Colonic mucosa (tissue), 4 donors: ENCODE measurements around the gene STAP2. TPM values are rescaled to one million over a fixed set of nuclear protein-coding genes. Genes with fewer than 3 reads are reported as not detected.

Experiments used
- DNase-seq: peaks from one replicate; pipeline ENCODE4 v3.0.0-alpha.2; 2020
- H3K27ac ChIP-seq: fragments of 200-600 bp; one replicate; pipeline ENCODE4 v1.8.0; 2021
- H3K27me3 ChIP-seq: fragments of 200-600 bp; one replicate; pipeline ENCODE4 v1.8.0; 2021
- H3K36me3 ChIP-seq: fragments of 200-600 bp; one replicate; pipeline ENCODE4 v1.8.0; 2021
- H3K4me1 ChIP-seq: fragments of 200-600 bp; one replicate; pipeline ENCODE4 v1.8.0; 2021; ENCODE audit warnings: mild to moderate bottlenecking
- H3K4me3 ChIP-seq: fragments of 200-600 bp; one replicate; pipeline ENCODE4 v1.8.0; 2021
- H3K9ac ChIP-seq, 2 donors: one replicate each; pipeline ENCODE4 v1.7.0; 2013; ENCODE audit warnings: control low read depth in 2 of 2, low read depth in 2 of 2, low read length in 2 of 2
- H3K9me3 ChIP-seq: fragments of 200-600 bp; one replicate; pipeline ENCODE4 v1.8.0; 2021
- intact Hi-C: fragments of 100-400 bp; cut with DNase I; formaldehyde crosslinking; loops from one replicate; pipeline ENCODE4 v1.14.1; 2022
- total RNA-seq, 2 donors: library from RNA; stranded (reverse); fragmentation: NEBNext Ultra II Directional in 1 of 2; extraction: Animal tissue kit (Norgen Biotek cat#: 25700) in 1 of 2; gene quantifications; one replicate each; pipeline ENCODE4 v1.2.1, GENCODE V29; 2021
- TF ChIP-seq, protein P1 (sequence below): fragments of 200-600 bp; IDR thresholded peaks from one replicate; pipeline ENCODE4 v1.8.0; 2022; ENCODE audit warnings: antibody characterized with exemption, mild to moderate bottlenecking
- donor health status: healthy.
- donor health status: DM: no; HTN: no; CAD: no.
- donor health status: DM: no; HTN: no; CAD: no.

STAP2 gene
- total RNA-seq, 2 donors from 2014 or later: 197 to 218 TPM

DNA sequence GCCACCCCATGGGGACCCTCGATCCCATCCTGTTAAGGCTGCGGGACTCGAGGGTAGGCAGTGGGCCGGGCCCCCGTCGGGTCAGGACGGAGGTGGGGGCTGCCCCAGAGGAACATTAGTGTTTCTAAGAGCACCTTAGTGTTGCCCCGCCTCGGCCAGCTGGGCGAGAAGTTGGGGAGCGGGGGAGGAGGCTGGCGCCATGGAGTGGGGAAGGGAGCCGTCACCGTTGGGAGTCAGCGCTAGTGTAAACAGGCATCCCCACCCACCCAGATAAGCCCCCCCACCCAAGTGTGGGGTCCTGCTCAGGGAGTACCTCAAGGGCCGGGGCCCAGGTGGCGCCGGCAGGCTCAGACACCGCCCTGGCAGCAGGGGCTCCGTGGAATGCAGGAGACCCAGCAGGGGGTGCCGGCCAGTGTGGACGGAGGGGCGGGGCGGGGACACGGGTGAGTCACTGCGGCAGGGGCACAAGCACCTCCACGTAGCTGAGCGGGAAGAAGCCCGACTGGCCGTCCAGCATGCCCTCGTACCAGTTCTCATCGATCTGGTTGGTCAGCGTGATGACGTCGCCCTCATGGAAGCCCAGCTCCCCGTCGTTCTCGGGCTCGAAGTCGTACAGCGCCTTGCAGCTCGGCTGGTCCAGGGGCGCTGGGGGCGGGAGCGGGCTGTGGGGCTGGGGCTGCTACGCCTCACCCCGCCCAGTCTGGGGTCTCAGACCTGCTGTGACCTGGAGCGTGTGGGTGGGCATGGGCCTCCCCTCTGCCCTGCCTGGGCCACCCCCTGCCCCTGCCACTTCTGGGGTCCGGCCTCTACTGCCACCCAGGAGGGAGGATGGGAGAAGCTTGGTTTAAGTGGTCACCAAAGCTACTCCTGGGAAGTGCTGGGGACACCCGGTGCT, 22.8 kb upstream of the STAP2 start:
- Histone ChIP-seq H3K27ac (no peak overlapping the region), H3K4me1 (no peaks in the 10 kb centered on the region), H3K4me3 (no peak overlapping the region), H3K9me3 (no peaks in the 10 kb centered on the region), H3K9ac (no peak overlapping the region), H3K27me3 (no peaks in the 10 kb centered on the region), H3K36me3 (peaks cover 15% of the 10 kb centered on the region)
- intact Hi-C loops: no loop called here
- DNase-seq: no peak
- TF ChIP-seq, protein P1, sequence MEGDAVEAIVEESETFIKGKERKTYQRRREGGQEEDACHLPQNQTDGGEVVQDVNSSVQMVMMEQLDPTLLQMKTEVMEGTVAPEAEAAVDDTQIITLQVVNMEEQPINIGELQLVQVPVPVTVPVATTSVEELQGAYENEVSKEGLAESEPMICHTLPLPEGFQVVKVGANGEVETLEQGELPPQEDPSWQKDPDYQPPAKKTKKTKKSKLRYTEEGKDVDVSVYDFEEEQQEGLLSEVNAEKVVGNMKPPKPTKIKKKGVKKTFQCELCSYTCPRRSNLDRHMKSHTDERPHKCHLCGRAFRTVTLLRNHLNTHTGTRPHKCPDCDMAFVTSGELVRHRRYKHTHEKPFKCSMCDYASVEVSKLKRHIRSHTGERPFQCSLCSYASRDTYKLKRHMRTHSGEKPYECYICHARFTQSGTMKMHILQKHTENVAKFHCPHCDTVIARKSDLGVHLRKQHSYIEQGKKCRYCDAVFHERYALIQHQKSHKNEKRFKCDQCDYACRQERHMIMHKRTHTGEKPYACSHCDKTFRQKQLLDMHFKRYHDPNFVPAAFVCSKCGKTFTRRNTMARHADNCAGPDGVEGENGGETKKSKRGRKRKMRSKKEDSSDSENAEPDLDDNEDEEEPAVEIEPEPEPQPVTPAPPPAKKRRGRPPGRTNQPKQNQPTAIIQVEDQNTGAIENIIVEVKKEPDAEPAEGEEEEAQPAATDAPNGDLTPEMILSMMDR: no peak

DNA sequence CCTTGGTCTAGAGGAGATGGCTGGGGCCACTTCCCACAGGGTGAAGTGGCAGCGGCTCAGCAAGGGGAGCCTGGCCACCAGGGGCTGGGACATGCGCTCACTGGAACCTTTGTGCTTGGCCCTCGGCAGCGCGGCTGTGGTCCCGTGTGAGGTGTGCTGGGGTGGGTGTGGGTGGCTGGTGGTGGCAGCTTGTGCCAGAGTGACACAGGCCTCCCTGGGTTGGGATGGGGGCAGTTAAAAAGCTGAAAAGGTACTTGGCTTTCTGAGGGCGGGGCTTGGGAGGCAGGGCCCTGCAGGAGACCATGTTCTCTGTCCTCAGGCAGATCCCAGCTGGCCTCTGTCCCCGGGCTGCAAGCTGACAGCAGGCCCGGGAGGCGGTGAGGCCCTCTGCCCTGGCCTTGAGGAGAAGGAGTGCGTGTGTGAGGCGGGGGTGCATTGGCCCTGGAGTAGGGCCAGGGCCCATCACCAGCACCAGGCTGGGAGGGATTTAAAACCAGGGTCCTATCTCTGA, 22.1 kb upstream of the STAP2 start:
- no peaks in the 10 kb centered on the region for H3K4me1 ChIP-seq
- H3K27ac ChIP-seq: no peak overlapping the region
- TF ChIP-seq, protein P1: no peak
- no peak overlapping the region for H3K9ac ChIP-seq
- no peak overlapping the region for H3K4me3 ChIP-seq
- intact Hi-C loops: no loop called here
- H3K36me3 ChIP-seq: peaks cover 15% of the 10 kb centered on the region
- no peaks in the 10 kb centered on the region for H3K27me3 ChIP-seq
- no peak for DNase-seq
- no peaks in the 10 kb centered on the region for H3K9me3 ChIP-seq

DNA sequence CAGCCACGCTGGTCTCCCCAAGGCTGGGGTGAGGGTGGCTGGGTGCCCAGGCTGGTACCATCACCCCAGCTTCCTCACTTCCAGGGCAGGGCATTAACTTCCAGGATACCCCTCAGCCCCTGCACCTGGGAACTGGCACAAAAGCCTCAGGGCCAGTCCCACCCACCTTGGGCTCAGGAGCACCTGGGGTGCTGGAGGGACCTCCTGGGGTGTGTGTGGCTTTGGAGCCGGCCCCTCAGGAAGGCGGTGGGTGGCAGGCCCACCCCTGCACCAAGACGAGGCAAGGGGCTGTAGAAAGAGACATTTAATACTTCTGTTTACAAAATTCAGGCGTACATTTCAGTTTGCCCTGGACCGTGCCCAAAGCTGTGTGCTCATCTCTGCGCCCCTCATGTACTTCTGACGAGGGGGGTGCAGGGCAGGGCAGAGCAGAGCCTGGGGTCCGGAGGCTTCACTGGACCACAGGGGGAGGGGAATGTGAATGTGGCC, 21.5 kb upstream of the STAP2 start:
- no peak overlapping the region for H3K9ac ChIP-seq
- no peaks in the 10 kb centered on the region for H3K9me3 ChIP-seq
- DNase-seq: no peak
- peaks cover 15% of the 10 kb centered on the region for H3K36me3 ChIP-seq
- H3K4me3 ChIP-seq: no peak overlapping the region
- TF ChIP-seq, protein P1: no peak
- no peaks in the 10 kb centered on the region for H3K4me1 ChIP-seq
- no peaks in the 10 kb centered on the region for H3K27me3 ChIP-seq
- intact Hi-C loops: no loop called here
- H3K27ac ChIP-seq: no peak overlapping the region

DNA sequence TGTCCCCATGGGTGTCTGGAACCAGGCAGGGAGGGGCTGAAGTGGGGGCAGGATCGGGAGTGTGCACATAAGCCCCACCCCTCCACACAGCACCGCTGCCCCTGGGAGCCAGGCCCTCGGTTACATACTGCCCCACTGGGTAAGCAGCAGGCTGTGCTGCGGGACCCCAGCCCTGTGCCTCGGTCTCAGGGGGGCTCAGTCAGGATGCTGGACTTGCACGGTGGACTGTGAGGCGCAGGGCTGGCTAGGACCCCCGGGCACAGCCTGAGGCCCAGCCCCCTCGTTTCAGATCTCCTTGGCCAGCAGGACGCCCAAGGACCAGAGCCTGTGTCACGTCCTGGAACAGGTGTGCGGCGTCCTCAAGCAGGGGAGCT, 21.0 kb upstream of the STAP2 start:
- H3K4me1 ChIP-seq: no peaks in the 10 kb centered on the region
- H3K27ac ChIP-seq: no peak overlapping the region
- H3K9ac ChIP-seq: no peak overlapping the region
- no peak overlapping the region for H3K4me3 ChIP-seq
- TF ChIP-seq, protein P1: no peak
- no peaks in the 10 kb centered on the region for H3K27me3 ChIP-seq
- H3K9me3 ChIP-seq: no peaks in the 10 kb centered on the region
- intact Hi-C loops: no loop called here
- no peak for DNase-seq
- peaks cover 15% of the 10 kb centered on the region for H3K36me3 ChIP-seq

DNA sequence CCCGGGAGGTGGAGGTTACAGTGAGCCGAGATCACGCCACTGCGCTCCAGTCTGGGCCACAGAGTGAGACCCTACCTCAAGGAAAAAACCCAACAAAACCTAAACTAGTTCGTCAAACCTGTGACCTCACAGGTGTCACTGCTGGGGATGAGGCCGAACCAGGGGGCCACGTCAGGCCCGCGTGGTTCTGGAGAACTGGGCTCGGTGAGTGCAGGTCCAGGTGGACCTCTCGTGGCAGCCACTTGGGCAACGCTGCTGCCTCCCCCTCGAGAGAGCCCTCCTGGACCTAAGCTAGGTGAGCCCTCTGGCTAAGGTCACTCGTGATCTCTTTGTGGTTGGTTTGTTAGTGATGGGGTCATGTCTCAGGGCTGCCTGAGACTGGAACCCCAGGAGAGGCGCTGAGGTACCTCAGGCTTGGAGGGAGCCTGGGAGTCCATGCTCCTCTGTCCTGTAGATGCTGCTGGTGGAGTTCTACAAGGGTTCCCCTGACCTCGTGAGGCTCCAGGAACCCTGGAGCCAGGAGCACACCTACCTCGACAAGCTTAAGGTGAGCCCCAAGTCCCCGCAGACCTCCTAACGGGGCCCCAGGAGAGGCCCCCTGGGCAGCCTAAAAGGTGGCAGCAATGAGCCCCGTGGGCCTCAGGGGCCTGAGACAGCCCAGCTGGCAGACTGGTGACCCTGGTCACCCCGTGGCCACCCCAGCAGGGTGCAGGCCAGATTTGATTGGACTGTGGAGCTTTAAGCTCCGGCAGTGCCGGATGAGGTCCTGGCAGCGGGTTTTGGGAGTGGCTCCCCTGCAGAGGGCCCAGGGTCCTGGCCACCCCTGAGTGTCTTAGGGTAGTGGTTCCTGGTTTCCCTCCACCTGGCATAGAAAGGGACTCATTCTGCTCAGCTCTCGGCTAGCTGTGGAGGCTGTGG, 20.3 kb upstream of the STAP2 start:
- no peak overlapping the region for H3K9ac ChIP-seq
- TF ChIP-seq, protein P1: no peak
- H3K27me3 ChIP-seq: no peaks in the 10 kb centered on the region
- no peaks in the 10 kb centered on the region for H3K4me1 ChIP-seq
- H3K9me3 ChIP-seq: no peaks in the 10 kb centered on the region
- intact Hi-C loops: no loop called here
- H3K27ac ChIP-seq: no peak overlapping the region
- peaks cover 15% of the 10 kb centered on the region for H3K36me3 ChIP-seq
- H3K4me3 ChIP-seq: no peak overlapping the region
- no peak for DNase-seq
